ENCODE results near the gene DPH7. TPM values are rescaled to one million over a fixed set of nuclear protein-coding genes. Genes with fewer than 3 reads are reported as not detected.
"Not testable (repeated sequence)": the region's sequence is repeated elsewhere in the genome, so short reads cannot be mapped to it uniquely, and the experiment has no call there.

The DPH7 gene
- total RNA-seq, 1 donor from 2014 or later = 21.8 TPM

DNA sequence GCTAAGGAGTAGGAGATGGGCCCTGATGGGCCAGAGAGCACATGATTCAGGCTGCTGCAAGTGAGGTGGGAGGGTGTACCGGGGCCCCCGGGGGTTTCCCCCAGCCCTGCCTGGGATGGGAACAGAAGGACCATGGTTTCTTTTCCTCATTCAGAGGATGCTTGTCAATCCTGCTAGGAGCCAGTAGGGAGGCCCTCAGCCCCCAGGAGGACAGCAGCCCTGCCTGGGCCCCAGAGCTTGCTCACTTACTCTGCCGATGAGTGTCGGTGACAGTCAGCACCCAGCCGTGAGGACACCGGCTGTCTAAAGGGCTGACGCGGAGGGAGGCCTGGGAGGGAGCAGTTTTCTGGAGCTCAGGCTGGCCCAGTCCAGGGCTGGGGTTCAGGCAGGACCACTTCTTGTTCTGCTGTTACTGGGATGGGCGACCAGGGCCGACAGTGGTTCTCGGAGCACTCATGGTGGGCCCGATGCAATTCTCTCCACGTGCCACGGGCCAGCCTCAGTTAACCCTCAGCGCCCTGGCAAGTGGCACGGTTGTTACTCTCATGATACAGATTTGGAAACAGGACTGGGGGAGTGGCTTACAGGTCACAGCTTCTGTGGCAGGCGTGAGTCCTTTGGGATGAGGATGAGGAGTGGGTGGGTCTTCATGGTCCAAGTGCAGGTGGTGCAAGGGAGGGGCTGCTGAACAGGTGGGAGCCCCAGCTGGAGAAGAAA is 28.6 kb upstream of the DPH7 start:
- peak; percentile 58 for DNase-seq
- intact Hi-C loops (cut with micrococcal nuclease) = no loop called here
- ATAC-seq = no peak

GRCh38 chr9:137606734-137607138 is 28.0 kb upstream of the DPH7 start:
- no peak for ATAC-seq
- intact Hi-C loops (cut with micrococcal nuclease) = no loop called here
- peak; percentile 41 for DNase-seq

DNA sequence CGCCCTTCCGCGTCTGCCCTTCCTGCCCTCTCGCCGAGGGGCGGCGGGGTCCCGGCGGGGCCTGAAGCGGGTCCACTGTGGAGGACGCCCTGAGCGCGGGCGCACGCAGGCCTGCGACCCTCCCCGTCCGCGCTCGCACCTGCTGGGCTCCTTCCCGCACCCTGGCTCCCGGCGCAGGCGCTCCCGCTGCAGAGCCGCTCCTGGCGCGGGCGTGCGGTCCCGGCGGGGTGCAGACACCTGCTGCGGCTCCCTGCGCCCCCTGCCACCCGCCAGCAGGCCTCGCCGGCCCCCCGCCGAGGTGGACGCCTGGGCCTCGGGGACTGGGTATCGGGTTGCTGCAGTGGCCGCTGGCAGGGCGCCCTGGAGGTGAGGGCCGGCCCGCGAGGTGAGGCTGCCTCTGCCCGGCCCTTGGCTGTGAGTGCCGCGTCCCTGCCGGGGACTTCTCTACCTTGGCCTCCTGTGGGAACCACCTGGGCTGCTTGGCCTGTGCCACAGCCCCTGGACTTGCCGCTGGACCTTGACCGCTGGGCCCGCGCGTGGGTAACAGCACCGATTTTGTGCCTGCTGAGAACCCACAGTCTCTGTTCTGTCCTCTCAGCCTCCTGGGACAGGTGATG is 27.4 kb upstream of the DPH7 start:
- ATAC-seq = peak; percentile 5
- intact Hi-C loops (cut with micrococcal nuclease) = no loop called here
- DNase-seq = peak; percentile 69

- ATAC-seq = peak; percentile 87
- DNase-seq = peak; percentile 95
- intact Hi-C loops (cut with micrococcal nuclease) = no loop called here
Measured at GRCh38 chr9:137605121-137606004, 26.6 kb upstream of the DPH7 start, which contains the start of gene ARRDC1. TSS of gene ARRDC1 (plus strand) at chr9:137605686. CDS start at chr9:137605718, 32 bp downstream.

DNA sequence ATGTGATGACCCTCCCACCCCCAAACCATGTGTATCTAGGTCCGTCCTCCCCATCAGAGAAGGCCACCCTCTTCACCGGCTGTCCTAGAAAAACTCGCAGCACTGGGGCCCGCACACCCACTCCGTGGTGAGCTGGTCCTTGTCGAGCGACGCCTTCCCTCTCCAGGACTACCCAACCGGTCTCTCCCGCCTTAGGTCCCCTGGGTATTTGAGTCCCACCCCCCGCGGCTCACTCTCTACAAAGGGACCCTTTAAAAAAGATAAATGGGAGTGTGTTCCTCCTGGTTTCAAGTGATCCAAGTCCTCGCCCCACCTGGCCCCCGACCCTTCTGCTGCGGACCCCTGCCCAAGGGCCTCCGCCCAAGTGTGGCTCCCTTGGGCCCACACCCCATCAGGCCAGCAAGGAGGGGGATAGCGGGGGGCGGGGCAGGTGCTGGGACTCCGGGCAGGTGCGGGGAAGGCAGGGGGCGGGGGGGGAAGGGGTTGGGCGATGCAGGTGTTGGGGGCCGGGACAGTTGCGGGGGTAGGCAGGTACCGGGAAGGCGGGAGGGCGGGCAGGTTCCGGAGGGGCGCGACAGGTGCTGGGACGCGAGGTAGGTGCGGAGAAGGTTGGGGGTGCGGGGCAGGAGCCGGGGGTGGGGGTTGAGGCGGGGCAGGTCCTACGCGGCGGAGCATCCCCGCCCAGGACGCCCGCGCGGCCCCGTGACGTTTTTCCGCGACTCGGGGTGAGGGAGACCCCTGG is 25.8 kb upstream of the DPH7 start:
- intact Hi-C loops (cut with micrococcal nuclease) = no loop called here
- ATAC-seq (peak; percentile 0), DNase-seq (no peak)

- ATAC-seq (no peak), DNase-seq (no peak)
- intact Hi-C loops (cut with micrococcal nuclease) = no loop called here
Measured at GRCh38 chr9:137603879-137604278, 25.2 kb upstream of the DPH7 start.

DNA sequence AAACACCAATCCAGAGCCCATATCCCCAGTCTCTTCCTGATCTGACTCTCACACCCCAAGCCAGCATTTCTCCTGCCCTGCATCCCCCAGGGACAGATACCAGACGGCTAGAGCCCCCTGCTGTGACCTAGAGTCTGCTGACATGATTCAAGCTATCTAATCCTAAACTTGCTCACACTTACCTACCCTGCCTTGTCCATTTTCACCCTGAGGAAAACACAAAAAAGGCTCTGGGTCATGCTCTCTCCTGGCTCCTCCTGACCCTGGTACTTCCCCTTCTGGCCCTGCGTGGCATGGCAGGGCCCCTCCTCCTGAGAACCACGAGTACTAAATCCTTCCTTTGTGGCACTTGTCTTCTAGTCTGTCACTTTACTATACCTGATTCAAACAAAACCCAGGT is 23.9 kb upstream of the DPH7 start:
- intact Hi-C loops (cut with micrococcal nuclease) = no loop called here
- ATAC-seq = no peak
- DNase-seq = no peak

- DNase-seq (no peak), ATAC-seq (no peak)
- intact Hi-C loops (cut with micrococcal nuclease) = no loop called here
Measured at GRCh38 chr9:137598943-137599342, 20.2 kb upstream of the DPH7 start.

GRCh38 chr9:137596577-137596976 is 17.9 kb upstream of the DPH7 start:
- ATAC-seq; intact Hi-C loops (cut with micrococcal nuclease); DNase-seq: not testable (repeated sequence)

- intact Hi-C loops (cut with micrococcal nuclease) = no loop called here
- ATAC-seq (no peak), DNase-seq (no peak)
Measured at GRCh38 chr9:137593176-137593575, 14.5 kb upstream of the DPH7 start.

DNA sequence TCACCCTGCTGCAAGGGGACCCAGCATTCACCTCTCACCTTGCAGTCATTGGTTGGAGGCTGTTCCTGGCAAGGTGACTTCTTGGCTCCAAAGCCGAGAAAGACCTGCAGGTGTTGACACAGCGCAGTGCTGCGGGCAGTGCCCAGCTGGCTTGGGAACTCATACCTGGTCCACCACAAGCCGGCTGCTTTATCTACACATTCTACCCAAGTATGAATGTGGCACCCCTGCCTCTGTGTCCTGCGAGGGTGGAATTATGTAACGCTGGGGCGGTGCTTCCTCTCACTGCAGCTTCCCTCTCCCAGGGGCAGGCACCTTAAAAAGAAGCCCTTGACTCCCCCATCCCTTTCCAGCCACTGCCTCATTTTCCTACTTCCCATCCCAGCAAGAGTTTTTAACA is 14.0 kb upstream of the DPH7 start:
- DNase-seq (no peak), ATAC-seq (no peak)
- intact Hi-C loops (cut with micrococcal nuclease) = no loop called here

DNA sequence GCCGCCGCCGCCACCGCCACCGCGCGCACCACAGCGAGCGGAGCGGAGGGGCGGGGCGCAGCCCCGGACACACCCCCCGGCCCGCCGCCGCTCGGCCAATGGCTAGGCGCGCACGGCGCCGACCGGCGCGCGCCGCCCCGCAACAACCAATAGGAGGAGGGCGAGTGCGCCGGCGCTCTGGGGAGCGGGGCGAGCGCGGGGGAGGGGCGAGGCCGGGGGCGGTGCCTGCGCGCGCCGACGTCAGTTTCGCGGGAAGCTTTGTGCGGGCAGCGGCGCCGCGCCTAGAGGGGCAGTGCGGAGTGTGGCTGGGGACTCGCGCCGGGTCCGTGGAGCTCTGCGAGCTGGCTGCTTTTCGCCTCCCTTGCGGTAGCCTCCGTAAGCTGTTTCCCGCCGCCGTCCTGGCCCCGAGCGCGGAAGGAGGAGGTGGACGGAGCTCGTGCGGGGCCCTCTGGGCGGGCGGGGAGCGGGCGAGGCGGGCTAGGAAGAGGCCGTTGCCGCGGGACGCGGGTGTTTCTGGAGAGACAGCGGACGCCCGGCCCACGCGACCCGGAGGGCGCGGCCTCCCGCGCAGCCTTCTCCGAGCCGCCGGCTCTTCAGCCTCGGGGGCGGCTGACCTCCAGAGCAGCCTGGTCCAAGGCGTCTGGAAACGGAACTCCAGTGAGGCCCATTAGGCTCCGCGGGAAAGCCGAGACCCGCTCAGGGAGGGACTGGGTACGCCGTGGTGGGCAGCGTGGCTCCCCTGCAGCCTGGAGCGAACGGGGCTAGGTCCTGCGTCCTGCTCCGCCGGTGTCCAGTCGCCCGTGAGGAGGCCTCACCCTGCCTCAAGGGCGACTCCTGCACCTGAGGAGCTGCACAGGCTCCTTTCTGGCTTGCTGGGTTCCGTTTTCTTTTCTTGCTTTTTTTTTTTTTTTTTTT is 12.0 kb upstream of the DPH7 start, which contains the start of gene ZMYND19:
ZMYND19 (minus strand) TSS at position 44 of the 915 bp plus-strand sequence. CDS start 249 bp downstream, outside the sequence.
- ATAC-seq (peak; percentile 100), DNase-seq (peak; percentile 96)
- intact Hi-C loops (cut with micrococcal nuclease) = no loop called here

DNA sequence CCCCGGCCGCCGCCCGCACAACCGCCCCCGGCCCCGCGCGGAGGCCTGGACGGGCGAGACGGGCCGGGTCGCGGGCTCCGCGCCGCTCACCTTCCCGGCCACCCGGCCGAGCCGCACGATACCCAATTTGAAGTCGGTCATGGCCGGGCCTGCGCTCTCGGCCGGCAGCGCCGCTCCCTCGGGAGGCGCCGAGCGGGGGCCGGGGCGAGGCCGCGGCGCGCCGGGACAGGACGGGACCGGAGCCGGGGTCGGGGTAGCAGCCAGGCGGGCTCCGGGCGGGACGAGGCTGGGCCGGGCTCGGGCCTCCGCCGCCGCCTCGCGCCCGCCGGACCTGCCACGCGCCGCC is 11.4 kb upstream of the DPH7 start:
- no peak for ATAC-seq
- no peak for DNase-seq
- intact Hi-C loops (cut with micrococcal nuclease) = no loop called here

- DNase-seq (peak; percentile 36), ATAC-seq (no peak)
Measured at GRCh38 chr9:137589441-137590122, 10.9 kb upstream of the DPH7 start.

DNA sequence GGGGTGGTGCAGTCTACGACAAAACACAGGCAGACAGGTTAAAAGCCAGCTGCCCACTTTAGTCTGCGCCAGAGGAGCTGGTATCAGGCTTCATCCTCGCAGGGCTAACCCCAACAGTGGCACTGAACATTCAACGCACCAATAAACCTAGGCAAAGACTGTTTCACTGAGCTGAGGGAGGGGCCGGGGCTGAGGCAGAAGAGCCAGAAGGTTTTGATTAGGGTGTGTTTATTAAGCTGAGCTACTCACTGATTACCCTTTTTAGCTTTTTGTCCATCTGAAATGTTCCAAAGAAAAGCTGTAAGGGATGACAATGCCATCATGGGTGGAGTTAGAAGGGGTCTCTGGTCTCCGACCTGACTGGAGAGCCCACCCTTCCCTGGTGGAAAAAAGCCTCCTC is 10.2 kb upstream of the DPH7 start:
- no peak for ATAC-seq
- intact Hi-C loops (cut with micrococcal nuclease) = no loop called here
- peak; percentile 3 for DNase-seq

More at GRCh38 chr9:137589441-137590122, 10.9 kb upstream of the DPH7 start:
- intact Hi-C loops (cut with micrococcal nuclease) = no loop called here

GRCh38 chr9:137588311-137588710 is 9.6 kb upstream of the DPH7 start:
- intact Hi-C loops (cut with micrococcal nuclease) = no loop called here
- DNase-seq = no peak

GRCh38 chr9:137586854-137587253 is 8.1 kb upstream of the DPH7 start:
- ATAC-seq = no peak
- DNase-seq = no peak
- intact Hi-C loops (cut with micrococcal nuclease) = no loop called here

More at GRCh38 chr9:137588311-137588710, 9.6 kb upstream of the DPH7 start:
- ATAC-seq = no peak

- intact Hi-C loops (cut with micrococcal nuclease) = no loop called here
- no peak for DNase-seq
Measured at GRCh38 chr9:137583957-137584356, 5.2 kb upstream of the DPH7 start.

More at GRCh38 chr9:137583957-137584356, 5.2 kb upstream of the DPH7 start:
- ATAC-seq = no peak

All from left ventricle myocardium superior (tissue), 1 donor.